DND-41 (cell line): Measurements from ENCODE around the gene CCDC91.

Experiments used
- ATAC-seq: fragments of 200-7000 bp; cut with Tn5 transposase; 3 replicates; pipeline ENCODE4 v1.9.1; 2021; ENCODE audit warnings: low read depth; ENCODE audit not compliant: insufficient read depth
- DNase-seq: peaks from one replicate; pipeline ENCODE4 v3.0.0-alpha.2; 2020
- H2AFZ ChIP-seq: 2 replicates; pipeline ENCODE4 v1.6.0; 2012; ENCODE audit warnings: low read depth, low read length
- H3K27ac ChIP-seq: 2 replicates; pipeline ENCODE4 v1.5.1; 2012; ENCODE audit warnings: low read length, inconsistent platforms
- H3K27me3 ChIP-seq: fragments of 200-600 bp; sonication (generic); 2 replicates; pipeline ENCODE4 v1.6.0; 2012; ENCODE audit warnings: low read length, mild to moderate bottlenecking, inconsistent platforms; ENCODE audit not compliant: insufficient read depth, poor library complexity
- H3K36me3 ChIP-seq: 2 replicates; pipeline ENCODE4 v1.5.1; 2012; ENCODE audit warnings: low read length, inconsistent platforms; ENCODE audit not compliant: insufficient read depth
- H3K4me1 ChIP-seq: 2 replicates; pipeline ENCODE4 v1.5.1; 2012; ENCODE audit warnings: mild to moderate bottlenecking, low read length; ENCODE audit not compliant: insufficient read depth
- H3K4me2 ChIP-seq: 2 replicates; pipeline ENCODE4 v1.6.0; 2012; ENCODE audit warnings: mild to moderate bottlenecking, moderate library complexity, low read length, inconsistent platforms; ENCODE audit not compliant: insufficient read depth
- H3K4me3 ChIP-seq, 2 experiments: fragments of 200-600 bp in 1 of 2; shearing (Covaris generic) in 1 of 2; 2 replicates each; pipeline ENCODE4 v1.5.1; 2012 to 2016; ENCODE audit warnings: inconsistent platforms in 2 of 2, low read length in 2 of 2, mild to moderate bottlenecking in 2 of 2, low read depth in 1 of 2, moderate library complexity in 1 of 2
- H3K79me2 ChIP-seq: 2 replicates; pipeline ENCODE4 v1.6.0; 2012; ENCODE audit warnings: low read length, inconsistent platforms; ENCODE audit not compliant: insufficient read depth
- H3K9ac ChIP-seq: 2 replicates; pipeline ENCODE4 v1.6.0; 2012; ENCODE audit warnings: low read depth, mild to moderate bottlenecking, inconsistent platforms, low read length, moderate library complexity
- H3K9me3 ChIP-seq: 2 replicates; pipeline ENCODE4 v1.5.1; 2012; ENCODE audit warnings: low read length, moderate library complexity, mild to moderate bottlenecking, inconsistent platforms; ENCODE audit not compliant: insufficient read depth, severe bottlenecking
- H4K20me1 ChIP-seq: 2 replicates; pipeline ENCODE4 v1.6.0; 2012; ENCODE audit warnings: low read length; ENCODE audit not compliant: insufficient read depth
- EZH2 ChIP-seq: IDR thresholded peaks from 3 replicates; pipeline ENCODE4 v1.6.1; 2012; ENCODE audit warnings: borderline replicate concordance, low read depth, mild to moderate bottlenecking, moderate library complexity, low read length, inconsistent platforms; ENCODE audit not compliant: severe bottlenecking
- TF ChIP-seq, protein P1 (sequence below): IDR thresholded peaks from 2 replicates; pipeline ENCODE4 v1.5.1; 2012; ENCODE audit warnings: borderline replicate concordance, low read length, moderate library complexity, mild to moderate bottlenecking; ENCODE audit not compliant: poor library complexity, severe bottlenecking; ENCODE audit errors: extremely low read depth

Gene CCDC91

DNA sequence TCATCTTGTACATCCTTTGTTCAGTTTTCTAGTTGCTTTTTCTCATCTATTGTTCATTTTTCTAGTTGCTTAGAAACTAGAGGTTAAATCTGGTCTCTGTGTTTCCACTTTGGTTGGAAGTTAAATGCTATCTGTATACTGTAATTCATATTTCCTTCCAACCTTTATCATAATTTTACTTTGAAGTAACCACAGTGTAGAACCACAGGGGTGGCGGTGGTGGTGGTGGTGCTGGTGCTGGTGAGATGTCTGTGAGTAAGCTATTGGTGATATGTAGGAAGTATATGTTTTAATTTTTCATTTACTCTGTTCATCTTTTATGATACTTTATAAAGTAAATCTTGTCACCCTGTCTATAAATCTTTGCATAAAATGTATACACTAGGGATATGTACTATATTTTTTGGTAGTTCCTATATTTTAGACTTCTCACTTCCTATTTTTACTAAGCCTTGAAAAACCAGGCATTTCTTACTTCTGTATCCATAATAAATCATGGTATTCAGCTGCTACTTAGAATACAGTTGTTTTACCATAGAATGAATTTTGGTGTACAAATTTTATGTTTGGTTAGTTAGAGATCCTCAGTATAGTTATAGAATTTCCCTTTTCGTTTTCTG lies 31.9 kb downstream of the CCDC91 start:
- ATAC-seq (peak; percentile 88), DNase-seq (peak; percentile 58)
- Histone ChIP-seq H3K27me3 (no peaks in the 10 kb centered on the region), H3K36me3 (no peaks in the 10 kb centered on the region; the same call in 1 of the 2 replicates), H3K9ac (no peak overlapping the region), H2AFZ (no peak overlapping the region), H3K9me3 (peaks cover 7% of the 10 kb centered on the region), H3K79me2 (peaks cover 75% of the 10 kb centered on the region), H3K27ac (no peak overlapping the region), H3K4me1 (peaks cover 15% of the 10 kb centered on the region), H3K4me3 (no peak overlapping the region), H3K4me2 (no peak overlapping the region), H4K20me1 (peaks cover 7% of the 10 kb centered on the region; the same call in 1 of the 2 replicates)
- TF ChIP-seq, protein P1, sequence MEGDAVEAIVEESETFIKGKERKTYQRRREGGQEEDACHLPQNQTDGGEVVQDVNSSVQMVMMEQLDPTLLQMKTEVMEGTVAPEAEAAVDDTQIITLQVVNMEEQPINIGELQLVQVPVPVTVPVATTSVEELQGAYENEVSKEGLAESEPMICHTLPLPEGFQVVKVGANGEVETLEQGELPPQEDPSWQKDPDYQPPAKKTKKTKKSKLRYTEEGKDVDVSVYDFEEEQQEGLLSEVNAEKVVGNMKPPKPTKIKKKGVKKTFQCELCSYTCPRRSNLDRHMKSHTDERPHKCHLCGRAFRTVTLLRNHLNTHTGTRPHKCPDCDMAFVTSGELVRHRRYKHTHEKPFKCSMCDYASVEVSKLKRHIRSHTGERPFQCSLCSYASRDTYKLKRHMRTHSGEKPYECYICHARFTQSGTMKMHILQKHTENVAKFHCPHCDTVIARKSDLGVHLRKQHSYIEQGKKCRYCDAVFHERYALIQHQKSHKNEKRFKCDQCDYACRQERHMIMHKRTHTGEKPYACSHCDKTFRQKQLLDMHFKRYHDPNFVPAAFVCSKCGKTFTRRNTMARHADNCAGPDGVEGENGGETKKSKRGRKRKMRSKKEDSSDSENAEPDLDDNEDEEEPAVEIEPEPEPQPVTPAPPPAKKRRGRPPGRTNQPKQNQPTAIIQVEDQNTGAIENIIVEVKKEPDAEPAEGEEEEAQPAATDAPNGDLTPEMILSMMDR = no peak
- no peak for TF ChIP-seq EZH2

- Histone ChIP-seq H3K9me3 (peaks cover 7% of the 10 kb centered on the region), H3K9ac (no peak overlapping the region), H2AFZ (no peak overlapping the region), H3K36me3 (no peaks in the 10 kb centered on the region; the same call in 1 of the 2 replicates), H3K4me1 (peaks cover 15% of the 10 kb centered on the region), H3K79me2 (peaks cover 78% of the 10 kb centered on the region), H3K4me2 (no peak overlapping the region), H4K20me1 (peaks cover 7% of the 10 kb centered on the region; the same call in 1 of the 2 replicates), H3K27ac (no peak overlapping the region), H3K27me3 (no peaks in the 10 kb centered on the region), H3K4me3 (no peak overlapping the region)
- DNase-seq (no peak), ATAC-seq (no peak)
- TF ChIP-seq, protein P1 = no peak
- no peak for TF ChIP-seq EZH2
Observed at GRCh38 chr12:28223025-28223554, 32.8 kb downstream of the CCDC91 start.

- H3K27me3 ChIP-seq = no peaks in the 10 kb centered on the region
- no peak overlapping the region for H3K4me3 ChIP-seq
- peak; percentile 60 for ATAC-seq
- TF ChIP-seq EZH2 = no peak
- TF ChIP-seq, protein P1 = no peak
- no peak for DNase-seq
- H3K9ac ChIP-seq = no peak overlapping the region
- H3K79me2 ChIP-seq = peaks cover 74% of the 10 kb centered on the region
- peaks cover 15% of the 10 kb centered on the region for H3K4me1 ChIP-seq
- peaks cover 7% of the 10 kb centered on the region; the same call in 1 of the 2 replicates for H4K20me1 ChIP-seq
- H3K4me2 ChIP-seq = no peak overlapping the region
- H2AFZ ChIP-seq = no peak overlapping the region
- H3K36me3 ChIP-seq = no peaks in the 10 kb centered on the region
- H3K27ac ChIP-seq = no peak overlapping the region
- peaks cover 1% of the 10 kb centered on the region for H3K9me3 ChIP-seq
Observed at GRCh38 chr12:28223858-28224257, 33.6 kb downstream of the CCDC91 start.
